Mononuclear cell (primary cell): Measurements from ENCODE around the gene PRIM2. TPM values are rescaled to one million over a fixed set of nuclear protein-coding genes. Genes with fewer than 3 reads are reported as not detected.
"Not testable (repeated sequence)": the region's sequence is repeated elsewhere in the genome, so short reads cannot be mapped to it uniquely, and the experiment has no call there.

Experiments used
- H3K27me3 ChIP-seq: 2 replicates; pipeline ENCODE4 v1.6.0; 2011; ENCODE audit warnings: low read length, control low read depth; ENCODE audit not compliant: insufficient read depth
- H3K4me1 ChIP-seq: 2 replicates; pipeline ENCODE4 v1.5.1; 2011; ENCODE audit warnings: mild to moderate bottlenecking, low read length, control low read depth; ENCODE audit not compliant: insufficient read depth
- H3K4me3 ChIP-seq: 2 replicates; pipeline ENCODE4 v1.5.1; 2011; ENCODE audit warnings: mild to moderate bottlenecking, low read length, moderate library complexity
- H3K9me3 ChIP-seq: 2 replicates; pipeline ENCODE4 v1.5.1; 2011; ENCODE audit warnings: low read depth, mild to moderate bottlenecking, control low read depth, low read length
- total RNA-seq: library from RNA; depleted of rRNA; stranded (reverse); fragments of >200 nt; gene quantifications from one replicate; pipeline ENCODE4 v1.2.3, GENCODE V29; 2012

Gene PRIM2
- total RNA-seq, 1 donor, result 11.3 TPM

DNA sequence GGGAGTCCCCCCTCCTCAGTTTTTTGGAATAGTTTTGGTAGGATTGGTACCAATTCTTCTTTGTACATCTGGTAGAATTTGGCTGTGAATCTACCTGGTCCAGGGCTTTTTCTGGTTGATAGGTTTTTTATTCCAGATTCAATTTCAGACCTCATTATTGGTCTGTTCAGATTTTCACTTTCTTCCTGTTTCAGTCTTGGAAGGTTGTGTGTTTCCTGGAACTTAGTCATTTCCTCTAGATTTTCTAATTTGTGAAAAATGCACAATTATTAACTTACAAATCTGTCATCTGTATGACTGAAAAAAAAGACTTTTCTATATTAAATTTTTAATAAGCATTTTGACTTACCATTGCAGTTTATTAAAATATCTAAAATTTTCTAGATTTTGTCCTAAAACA is 287.9 kb downstream of the PRIM2 start:
- not testable (repeated sequence) for H3K27me3 ChIP-seq, H3K9me3 ChIP-seq, H3K4me3 ChIP-seq

DNA sequence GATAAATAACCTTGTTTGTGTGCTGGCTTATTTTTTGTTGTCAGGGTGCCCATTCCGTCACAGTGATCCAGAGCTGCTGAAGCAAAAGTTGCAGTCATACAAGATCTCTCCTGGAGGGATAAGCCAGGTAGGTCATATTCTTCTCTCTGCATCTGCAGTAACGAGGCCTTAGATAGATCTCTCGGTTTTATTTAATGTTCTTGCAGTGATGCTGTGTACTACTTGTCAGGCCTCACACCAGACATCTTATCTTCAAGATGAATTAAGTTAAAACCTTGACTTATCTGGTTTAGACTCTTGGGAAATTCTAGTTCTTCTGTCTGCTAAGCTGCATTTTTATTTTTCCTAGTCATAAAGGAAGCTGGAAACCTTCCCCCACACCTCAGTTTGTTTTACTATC is 288.9 kb downstream of the PRIM2 start:
- not testable (repeated sequence) for H3K4me3 ChIP-seq, H3K4me1 ChIP-seq, H3K27me3 ChIP-seq, H3K9me3 ChIP-seq

More for the DNA sequence above, 287.9 kb downstream of the PRIM2 start:
- not testable (repeated sequence) for H3K4me1 ChIP-seq

DNA sequence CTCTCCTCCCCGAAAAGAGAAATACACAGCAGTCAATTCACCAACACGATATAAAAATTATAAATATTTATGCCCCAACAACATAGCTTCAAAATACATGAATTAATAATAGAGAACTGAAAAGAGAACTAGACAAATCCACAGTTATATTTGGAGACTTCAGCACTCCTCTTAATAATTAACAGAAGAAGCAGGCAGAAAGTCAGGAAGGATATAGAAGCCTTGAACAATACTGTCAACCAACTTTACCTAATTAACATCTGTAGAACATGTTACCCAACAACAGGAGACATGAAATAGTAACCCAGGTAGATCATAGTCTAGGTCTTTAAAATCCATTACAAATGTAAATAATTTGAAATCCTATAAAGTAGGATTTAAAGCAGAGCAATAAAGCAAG is 293.2 kb downstream of the PRIM2 start:
- not testable (repeated sequence) for H3K9me3 ChIP-seq, H3K4me1 ChIP-seq, H3K4me3 ChIP-seq, H3K27me3 ChIP-seq

DNA sequence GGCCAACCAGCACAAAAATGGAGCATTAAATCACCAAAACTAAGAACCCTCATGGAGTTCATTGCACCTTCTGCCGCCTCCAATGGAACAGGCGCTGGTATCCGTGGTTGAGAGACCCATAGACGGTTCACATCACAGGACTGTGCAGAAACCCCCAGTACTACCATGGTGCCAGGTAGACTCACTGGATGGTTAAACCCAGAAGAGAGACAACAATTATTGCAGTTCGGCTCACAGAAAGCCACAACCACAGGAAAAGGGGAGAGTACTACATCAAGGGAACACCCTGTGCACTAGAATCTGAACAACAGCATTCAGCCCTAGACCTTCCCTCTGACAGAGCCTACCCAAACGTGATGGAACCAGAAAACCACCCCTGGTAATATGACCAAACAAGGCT is 301.5 kb downstream of the PRIM2 start:
- not testable (repeated sequence) for H3K27me3 ChIP-seq, H3K9me3 ChIP-seq, H3K4me3 ChIP-seq, H3K4me1 ChIP-seq

DNA sequence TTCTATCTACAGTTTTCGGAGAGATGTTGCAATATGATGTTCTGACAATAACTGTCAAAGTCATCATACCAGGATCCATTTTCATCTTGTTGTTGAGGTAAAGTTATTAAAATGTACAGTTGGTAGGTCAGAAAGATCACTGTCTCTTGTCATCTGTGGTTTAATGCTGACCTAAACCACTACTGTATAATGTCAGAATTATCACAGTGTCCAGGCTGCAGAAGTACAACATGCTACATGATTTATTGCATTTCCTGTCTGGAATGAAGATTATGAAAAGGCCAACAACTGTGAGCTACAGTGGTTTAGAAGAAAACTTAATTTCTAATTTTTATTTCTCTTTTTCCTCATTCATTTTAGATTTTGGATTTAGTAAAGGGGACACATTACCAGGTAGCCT is 314.3 kb downstream of the PRIM2 start:
- H3K9me3 ChIP-seq, H3K27me3 ChIP-seq, H3K4me1 ChIP-seq, H3K4me3 ChIP-seq: not testable (repeated sequence)

DNA sequence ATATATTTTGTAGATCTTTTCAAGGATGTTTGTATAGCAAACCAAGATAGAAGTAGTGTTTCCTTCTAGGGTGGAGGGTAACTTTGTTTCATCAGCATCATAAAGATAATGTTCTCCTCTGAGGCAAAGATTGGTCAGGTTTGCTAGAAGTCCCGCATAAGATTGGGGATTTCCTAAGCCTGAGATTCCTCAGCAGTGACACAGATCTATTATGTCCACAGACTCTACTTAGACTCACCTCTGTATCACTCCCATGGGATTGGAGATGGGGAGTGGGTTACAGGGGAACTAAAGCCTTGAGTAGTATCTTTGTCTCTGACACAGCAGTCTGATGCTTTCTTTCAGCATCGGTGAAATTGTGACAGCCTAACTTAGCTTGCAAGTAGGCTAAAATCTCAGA is 341.1 kb downstream of the PRIM2 start:
- H3K4me3 ChIP-seq, H3K9me3 ChIP-seq, H3K4me1 ChIP-seq, H3K27me3 ChIP-seq: not testable (repeated sequence)

DNA sequence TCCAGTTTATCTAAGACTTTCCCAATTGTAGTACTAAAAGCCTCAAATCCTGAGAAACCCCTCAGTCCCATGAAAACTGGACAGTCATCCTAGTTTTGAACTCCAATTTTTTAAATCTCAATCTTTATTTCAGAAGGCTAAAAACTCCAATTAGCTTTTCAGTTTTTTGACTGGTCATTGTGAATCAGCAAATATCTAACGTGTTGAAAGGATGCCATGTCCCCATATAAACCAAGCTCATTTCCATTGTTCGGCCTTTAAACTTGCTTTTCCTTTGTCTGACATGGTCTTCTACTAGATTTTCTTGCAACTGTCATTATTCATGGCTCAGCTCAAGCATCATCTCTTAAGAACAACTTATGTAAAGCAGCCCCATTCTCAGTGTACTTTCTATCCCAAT is 342.4 kb downstream of the PRIM2 start:
- not testable (repeated sequence) for H3K4me3 ChIP-seq, H3K27me3 ChIP-seq, H3K9me3 ChIP-seq, H3K4me1 ChIP-seq

DNA sequence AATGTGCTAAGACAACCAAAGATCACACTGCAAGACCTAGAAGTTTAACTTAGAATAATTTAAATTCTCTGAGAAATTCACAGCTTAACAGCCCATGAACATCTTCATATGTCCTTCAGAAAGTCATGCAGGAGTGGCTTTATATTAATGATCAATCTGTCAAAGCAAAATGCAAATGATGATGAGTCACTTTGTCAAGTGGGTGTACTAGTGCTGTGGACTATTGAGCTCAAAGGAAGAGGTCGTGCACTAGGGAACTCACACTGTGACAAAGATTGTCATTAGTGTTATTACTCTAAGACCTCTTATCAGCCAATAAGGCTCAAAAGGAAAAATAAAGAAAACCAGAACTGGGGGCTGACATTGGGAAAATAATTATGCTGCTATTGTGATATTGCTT is 343.5 kb downstream of the PRIM2 start:
- not testable (repeated sequence) for H3K9me3 ChIP-seq, H3K27me3 ChIP-seq, H3K4me1 ChIP-seq, H3K4me3 ChIP-seq

DNA sequence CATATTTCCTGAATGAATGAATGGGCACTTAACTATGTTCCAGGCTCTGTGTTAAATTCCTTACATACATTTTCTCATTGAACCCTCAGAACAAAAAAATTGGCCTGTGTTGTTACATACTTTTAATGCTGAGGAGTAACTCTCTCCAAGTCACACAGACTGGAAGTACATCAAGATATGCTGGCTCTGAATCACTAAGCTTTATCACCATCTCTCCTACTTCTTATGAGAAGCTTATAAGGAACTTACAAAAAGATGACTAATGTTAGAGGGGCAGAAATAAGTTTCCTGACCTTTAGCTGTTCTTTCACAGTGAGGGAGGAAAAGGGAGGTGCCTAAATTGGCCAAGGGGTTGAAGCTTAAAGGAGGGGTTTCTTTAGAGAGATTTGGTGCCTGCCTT is 350.7 kb downstream of the PRIM2 start:
- not testable (repeated sequence) for H3K4me1 ChIP-seq, H3K4me3 ChIP-seq, H3K9me3 ChIP-seq, H3K27me3 ChIP-seq

DNA sequence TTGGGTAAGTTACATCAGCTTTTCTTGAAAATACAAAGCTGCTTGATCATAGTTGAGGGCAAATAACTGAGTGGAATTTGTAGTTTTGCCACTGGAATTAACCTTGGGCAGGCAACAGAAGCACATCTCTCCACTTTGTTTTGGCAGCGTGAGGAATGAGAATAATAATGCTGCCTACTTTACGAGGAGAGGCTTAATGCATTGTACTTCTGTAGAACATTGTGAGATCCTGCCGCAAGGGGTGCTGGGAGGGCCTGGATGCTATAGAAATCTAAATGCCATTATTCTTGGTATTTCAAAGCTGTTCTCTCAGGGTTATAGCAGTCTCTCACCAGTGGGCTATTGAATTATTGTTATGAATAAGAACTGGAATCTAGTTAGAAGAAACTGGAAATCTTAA is 353.8 kb downstream of the PRIM2 start:
- H3K4me3 ChIP-seq, H3K27me3 ChIP-seq, H3K9me3 ChIP-seq, H3K4me1 ChIP-seq: not testable (repeated sequence)

DNA sequence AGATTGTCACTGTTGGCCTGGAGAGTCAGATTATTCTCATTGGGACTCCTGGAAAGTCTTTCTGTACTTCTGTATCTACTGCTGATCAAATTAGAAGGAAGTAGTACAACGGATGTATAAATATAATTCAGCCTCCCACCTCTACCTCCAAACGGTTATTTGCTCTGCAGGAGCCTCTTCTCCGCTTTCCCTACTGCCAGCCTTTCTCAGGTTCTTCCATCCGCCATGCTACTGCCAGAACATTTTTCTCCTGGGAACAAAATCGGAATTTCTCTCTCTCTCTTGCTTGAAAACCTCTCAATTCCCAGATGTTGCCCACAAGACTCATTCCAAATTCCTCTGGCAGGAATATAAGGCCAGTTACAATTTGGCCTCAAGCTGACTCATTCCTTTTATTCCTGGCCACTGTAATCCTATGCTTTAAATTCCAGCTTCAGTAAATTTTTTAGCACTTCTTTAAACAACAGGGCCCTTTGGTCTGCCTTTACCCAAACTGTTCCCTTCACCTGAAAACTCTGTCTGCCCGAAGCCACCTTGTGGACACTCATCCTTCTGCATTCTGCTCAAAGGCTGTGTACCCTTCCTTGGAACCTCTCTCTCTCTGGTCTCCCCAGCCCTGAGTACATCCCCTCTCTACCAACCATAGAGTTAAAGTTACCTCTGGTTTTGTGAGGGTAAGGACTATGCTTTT is 354.7 kb downstream of the PRIM2 start:
- not testable (repeated sequence) for H3K27me3 ChIP-seq, H3K4me1 ChIP-seq, H3K4me3 ChIP-seq, H3K9me3 ChIP-seq

DNA sequence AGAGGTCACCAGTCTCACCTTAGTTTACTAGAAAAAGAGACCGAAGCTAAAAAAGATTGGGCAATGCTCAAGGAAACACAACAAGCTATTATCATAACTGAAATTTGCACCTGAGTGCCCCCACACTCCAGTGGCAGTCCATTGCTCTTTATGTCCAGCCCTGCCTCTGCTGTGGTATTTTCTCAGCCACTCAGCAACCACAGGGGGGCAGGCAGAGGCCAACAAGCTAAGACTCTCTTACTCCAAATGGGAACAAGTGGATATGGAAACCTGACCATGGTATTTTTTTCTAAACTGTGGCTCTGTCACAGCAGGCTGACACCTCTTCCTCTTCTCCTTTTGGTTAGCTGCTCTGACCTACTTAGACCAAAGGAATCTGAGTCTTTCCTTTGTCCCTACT is 355.9 kb downstream of the PRIM2 start:
- not testable (repeated sequence) for H3K4me3 ChIP-seq, H3K9me3 ChIP-seq, H3K27me3 ChIP-seq, H3K4me1 ChIP-seq

DNA sequence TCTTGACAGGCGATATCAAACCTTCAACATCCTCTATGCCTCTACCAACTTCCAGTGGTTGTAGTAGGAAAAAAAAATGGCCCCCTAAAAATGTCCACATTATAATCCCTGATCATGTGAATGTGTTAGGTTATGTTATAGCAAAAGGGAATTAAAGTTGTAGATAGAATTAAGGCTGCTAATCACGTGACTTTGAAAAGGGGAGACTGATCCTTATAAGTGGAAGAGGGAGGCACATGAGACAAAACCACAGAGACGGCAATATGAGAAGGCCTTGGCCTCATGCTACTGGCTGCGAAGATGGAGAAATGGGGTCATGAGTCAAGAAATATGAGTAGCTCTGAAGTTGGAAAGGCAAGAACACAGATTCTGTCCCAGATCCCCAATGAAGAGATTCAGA is 358.0 kb downstream of the PRIM2 start:
- H3K27me3 ChIP-seq, H3K9me3 ChIP-seq, H3K4me1 ChIP-seq, H3K4me3 ChIP-seq: not testable (repeated sequence)

DNA sequence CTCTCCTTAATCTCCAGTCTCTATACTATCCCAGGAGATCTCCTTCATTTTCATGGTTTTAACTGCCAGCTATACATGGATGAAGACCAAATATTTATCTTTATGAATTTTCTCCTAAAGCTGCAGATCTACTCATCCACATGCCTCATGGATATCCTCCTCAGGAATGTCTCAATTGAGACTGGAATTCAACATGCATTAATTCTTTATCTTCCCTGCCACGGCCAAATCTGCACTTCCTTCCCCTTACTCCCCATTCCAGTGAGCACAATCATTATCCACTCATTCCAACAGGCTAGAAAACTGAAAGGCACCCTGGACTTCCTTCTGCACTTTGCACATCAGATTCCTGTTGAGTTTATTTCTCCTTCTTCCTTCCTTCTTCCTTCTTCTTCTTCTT is 379.0 kb downstream of the PRIM2 start:
- not testable (repeated sequence) for H3K27me3 ChIP-seq, H3K4me1 ChIP-seq, H3K4me3 ChIP-seq, H3K9me3 ChIP-seq
